GM20000 (cell line): ENCODE measurements around the gene HOXB7.
A peak's percentile ranks its signal among the peaks of the same experiment; 100 is the strongest.

Source experiments
- DNase-seq: peaks from one replicate; pipeline ENCODE4 v3.0.0; 2012; ENCODE audit warnings: low spot score
- TF ChIP-seq, protein P1 (sequence below): IDR thresholded peaks from 2 replicates; pipeline ENCODE4 v1.5.1; 2012; ENCODE audit warnings: mild to moderate bottlenecking, control low read depth; ENCODE audit errors: extremely low read depth, missing control alignments

The HOXB7 gene

DNA sequence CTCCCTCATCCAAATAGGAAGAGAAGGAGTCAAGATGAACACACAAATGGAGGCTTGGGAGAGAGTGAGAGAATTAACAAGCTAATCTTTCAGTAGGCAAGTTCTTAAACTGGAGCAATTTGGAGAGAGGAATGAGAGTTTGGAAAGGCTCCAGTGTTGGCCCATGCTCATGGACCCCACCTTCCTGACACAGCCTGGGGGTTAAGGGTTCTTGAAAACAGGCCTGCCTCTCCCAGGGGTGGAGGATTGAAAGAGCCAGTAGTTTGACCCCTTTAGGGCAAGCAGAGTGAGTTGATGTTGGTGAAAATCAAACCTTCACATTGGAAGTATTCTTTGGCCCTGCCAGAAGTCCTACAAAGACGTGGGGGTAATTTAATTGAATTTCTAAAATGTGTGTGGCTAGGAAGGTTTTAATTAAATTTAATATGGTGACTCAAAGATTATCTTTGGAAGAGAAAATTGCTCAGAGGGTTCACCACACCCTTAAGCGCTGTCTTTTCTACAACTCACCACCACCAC is 26.5 kb downstream of the HOXB7 start:
- no peak for DNase-seq
- TF ChIP-seq, protein P1, sequence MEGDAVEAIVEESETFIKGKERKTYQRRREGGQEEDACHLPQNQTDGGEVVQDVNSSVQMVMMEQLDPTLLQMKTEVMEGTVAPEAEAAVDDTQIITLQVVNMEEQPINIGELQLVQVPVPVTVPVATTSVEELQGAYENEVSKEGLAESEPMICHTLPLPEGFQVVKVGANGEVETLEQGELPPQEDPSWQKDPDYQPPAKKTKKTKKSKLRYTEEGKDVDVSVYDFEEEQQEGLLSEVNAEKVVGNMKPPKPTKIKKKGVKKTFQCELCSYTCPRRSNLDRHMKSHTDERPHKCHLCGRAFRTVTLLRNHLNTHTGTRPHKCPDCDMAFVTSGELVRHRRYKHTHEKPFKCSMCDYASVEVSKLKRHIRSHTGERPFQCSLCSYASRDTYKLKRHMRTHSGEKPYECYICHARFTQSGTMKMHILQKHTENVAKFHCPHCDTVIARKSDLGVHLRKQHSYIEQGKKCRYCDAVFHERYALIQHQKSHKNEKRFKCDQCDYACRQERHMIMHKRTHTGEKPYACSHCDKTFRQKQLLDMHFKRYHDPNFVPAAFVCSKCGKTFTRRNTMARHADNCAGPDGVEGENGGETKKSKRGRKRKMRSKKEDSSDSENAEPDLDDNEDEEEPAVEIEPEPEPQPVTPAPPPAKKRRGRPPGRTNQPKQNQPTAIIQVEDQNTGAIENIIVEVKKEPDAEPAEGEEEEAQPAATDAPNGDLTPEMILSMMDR = no peak

DNA sequence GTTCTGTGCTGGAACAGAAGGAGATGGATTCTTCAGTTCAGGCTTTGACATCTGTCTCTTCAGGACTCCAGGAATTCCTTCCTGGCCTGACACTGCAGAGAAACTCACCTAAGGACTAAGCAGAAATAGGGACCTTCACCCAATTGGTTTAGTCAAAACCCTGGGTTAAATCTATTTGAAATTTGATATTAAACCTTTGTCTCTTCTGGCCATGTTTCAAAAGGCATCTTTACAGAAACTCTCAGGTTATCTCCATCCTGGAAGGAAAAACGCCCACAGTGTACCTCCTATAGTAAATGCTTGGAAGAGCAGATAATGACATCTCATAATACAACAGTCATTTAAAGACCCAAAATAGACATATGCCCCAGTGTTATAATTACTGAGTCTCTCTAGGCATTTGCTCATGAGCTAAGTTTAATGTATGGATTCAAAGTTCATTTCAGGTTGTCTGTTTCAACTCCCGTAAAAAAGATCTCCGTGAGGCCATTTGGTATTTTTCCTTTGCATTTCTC is 27.1 kb downstream of the HOXB7 start:
- no peak for DNase-seq

DNA sequence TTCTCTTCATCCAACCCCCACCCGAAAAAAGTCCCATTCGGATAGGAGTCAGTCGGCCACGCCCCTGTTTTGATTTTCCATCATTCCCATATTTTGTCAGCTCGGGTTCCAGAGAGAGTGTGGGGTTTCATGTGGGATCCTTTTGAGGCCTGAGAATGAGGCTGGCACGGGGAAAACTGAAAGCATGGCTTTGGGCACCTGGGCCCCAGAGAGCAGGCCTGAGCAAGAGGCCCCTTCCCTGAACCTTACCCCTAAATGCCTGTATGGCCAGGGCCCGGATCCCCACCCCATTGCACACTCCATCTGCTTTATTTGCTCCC is 28.1 kb downstream of the HOXB7 start:
- no peak for DNase-seq

More for the DNA sequence above, 27.1 kb downstream of the HOXB7 start:
- TF ChIP-seq, protein P1 = no peak

DNA sequence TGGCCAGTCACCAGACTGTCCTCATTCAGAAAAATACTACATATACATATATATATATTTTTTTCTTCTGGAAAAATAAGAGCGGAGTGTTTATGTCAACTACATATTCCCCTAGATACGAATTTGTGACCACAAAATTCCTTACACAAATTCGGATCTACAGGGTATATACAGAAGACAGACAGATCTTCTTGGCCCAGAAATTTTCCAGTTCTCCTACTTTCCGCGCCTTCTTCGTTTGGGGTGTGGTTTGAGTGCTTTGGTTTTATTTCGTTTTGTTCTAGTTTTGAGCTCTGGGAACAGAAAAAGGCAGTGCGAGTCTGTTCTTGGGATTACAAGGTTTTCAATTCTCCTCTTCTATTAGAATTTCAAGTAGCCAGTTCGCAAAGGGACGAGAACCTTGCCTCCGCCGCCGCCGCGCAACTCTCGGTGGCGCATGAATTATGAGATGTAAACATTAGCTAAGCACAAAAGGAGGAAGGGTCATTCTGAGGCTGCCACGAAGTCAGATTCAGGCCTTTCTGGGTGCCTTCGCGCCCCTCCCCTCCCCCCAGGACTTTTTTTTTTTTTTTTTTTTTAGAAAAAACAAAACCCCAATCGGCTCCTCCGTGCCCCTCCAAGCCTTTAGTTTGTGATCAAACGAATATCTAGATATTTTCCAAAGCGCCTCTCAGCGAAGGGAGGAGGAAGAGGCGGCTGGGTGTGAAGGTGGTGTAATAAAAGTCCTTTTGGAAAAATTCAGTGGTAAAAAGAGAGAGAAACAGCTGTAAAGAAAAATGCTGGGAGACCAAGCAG is 30.9 kb downstream of the HOXB7 start:
- TF ChIP-seq, protein P1 = no peak
- no peak for DNase-seq

More for the DNA sequence above, 28.1 kb downstream of the HOXB7 start:
- TF ChIP-seq, protein P1 = no peak

DNA sequence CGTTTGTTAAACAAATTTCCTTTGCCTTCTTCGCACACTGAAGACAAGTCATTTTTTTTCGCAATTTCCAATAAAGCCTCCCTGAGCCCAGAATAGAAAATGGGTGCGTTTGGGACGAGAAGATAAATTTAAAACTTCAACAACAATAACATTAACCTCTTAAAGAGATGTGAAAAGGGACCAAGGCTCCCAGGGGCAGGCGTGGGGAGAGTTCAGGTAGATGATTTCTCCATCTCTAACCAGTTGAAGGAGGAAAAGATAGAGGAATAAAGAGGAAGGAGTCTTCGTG is 31.4 kb downstream of the HOXB7 start:
- no peak for DNase-seq

DNA sequence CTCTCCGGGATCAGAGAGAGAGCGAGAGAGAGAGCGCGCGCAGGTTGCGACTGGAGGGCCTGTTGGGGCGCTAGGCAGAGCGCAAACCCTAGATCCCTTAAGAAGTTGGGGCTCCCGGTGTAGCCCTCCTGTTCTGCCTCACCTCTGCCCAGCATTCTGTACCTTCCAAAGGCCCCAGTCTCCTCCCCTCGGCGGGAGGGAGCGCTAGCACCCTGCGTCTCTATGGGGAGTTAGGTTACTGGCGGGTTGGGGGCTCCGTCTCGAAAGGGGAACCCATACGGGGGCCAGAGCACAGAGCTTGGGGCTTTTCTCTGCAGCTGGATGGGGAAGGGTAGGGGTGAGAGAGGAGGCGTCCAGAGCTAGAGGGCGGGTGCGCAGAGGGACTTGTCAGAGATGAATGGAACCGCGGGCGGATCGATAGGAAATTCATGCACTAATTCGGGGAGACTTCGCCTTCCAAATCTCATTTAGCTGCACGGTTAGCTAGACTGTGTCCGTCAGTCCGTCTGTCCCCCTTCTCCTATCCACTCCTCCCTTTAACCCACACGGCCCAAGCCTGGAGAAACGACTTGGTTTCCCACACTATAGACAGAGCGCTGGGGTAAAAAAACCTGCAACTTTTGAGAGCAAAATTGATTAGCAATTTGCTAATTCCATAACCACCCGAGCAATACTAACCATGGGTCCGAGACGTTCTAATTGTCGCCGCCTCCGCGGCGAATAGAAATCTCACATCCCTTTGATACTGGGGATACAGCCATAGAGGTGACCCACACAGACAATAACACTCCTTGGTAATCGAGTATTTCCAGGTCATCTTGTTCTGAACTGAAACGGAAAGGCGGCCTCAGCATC is 32.0 kb downstream of the HOXB7 start:
- TF ChIP-seq, protein P1 = no peak
- no peak for DNase-seq

More for the DNA sequence above, 31.4 kb downstream of the HOXB7 start:
- TF ChIP-seq, protein P1 = no peak

DNA sequence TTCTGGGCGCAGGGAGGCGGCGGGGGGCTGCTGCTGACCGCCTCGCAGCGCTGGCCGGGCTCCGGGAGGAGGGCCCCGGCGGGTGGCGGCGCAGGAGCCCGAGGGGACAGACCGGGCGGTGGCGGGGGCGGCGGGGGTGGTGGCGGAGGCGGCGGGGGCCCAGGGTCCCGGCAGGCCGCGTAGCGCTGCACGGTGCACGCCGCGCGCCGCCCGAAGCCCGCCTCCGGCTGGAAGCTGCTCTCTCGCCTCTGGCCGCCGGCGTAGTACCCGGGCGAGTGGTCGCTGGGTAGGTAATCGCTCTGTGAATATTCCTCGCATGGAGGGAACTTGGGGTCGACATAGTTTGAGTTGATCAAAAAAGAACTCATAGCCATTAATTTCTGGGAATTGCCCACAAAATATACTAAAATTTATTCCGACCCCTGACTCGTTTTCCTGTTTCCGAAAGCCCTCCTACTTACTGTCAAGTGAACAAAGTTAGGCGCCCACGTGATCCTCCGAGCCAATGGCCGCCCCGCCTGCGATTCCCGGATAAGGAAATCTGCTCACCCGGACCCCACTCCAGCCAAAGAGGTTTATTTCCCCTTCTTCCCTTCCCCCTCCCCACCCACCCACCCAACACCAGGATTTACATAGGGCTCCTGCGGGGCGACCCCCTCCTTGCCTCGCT is 32.7 kb downstream of the HOXB7 start, which contains the start of gene HOXB4:
Gene HOXB4, minus strand, starts transcription at position 405 of the 670 bp plus-strand sequence. Its CDS starts 31 bp downstream, at position 374.
- TF ChIP-seq, protein P1 = no peak
- peak; percentile 91 for DNase-seq
